ENCODE results near the gene GRID2. TPM values are rescaled to one million over a fixed set of nuclear protein-coding genes. Genes with fewer than 3 reads are reported as not detected.

GRID2 gene
- total RNA-seq, 6 experiments from 2014 or later, result not detected

DNA sequence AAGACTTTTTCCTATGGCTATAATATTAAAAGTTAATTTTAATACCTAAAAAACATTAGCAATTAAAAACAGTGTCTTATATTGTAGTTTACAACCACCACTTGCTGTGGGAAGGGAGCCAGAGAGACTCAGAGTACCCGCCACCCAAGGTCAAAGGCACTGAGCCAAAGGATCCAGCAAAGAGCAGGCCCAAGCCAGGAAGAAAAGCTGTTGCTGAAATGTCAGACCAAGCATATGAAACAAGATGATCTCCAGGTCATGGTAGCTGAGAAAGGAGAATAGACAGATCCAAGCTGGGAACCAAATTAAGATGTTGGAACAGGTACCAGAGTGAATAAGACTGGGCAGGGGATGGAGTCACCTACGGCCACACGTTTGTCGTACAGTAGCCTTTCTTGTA lies 1506.0 kb downstream of the GRID2 start:
- H3K27me3 Mint-ChIP-seq (ENCODE audit: insufficient read depth), result no peaks in the 10 kb centered on the region

DNA sequence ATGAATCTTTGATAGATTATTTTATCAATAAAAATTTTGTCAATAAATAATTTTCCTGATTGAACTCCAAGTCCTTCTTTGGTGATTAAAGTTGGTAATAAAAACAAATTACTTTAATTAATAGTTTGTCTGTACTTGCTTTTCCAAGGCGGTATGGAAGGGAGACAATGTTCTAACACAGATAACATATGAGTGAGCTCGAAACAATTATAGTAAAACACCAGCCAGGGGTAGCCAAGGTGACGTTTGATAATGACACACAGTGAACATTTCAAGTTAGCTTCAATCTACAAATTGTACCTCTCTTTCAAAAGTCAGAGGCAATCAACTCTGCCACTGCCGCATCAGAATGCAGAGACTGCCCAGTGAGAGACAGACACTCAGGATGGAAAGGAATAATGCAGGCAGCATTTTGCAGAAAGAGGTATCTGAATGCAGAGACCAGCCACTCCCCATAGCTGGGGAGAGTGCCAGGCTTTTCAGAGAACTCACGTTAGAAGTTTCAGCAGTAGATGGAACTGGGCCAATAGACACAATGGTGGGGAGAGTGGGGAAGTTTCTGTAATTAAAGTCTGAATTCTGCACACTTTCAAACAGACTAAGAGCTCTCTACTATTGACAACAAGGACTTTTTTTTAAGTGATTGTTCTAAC lies 1506.7 kb downstream of the GRID2 start:
- Mint-ChIP-seq H3K4me1 (ENCODE audit: low read depth) (no peaks in the 10 kb centered on the region), H3K36me3 (ENCODE audit: low read depth) (no peaks in the 10 kb centered on the region), H3K4me3 (no peak overlapping the region), H3K27me3 (ENCODE audit: insufficient read depth) (no peaks in the 10 kb centered on the region), H3K9me3 (no peaks in the 10 kb centered on the region), H3K27ac (no peak overlapping the region)
- DNase-seq, result no peak
- TF ChIP-seq, protein P1, sequence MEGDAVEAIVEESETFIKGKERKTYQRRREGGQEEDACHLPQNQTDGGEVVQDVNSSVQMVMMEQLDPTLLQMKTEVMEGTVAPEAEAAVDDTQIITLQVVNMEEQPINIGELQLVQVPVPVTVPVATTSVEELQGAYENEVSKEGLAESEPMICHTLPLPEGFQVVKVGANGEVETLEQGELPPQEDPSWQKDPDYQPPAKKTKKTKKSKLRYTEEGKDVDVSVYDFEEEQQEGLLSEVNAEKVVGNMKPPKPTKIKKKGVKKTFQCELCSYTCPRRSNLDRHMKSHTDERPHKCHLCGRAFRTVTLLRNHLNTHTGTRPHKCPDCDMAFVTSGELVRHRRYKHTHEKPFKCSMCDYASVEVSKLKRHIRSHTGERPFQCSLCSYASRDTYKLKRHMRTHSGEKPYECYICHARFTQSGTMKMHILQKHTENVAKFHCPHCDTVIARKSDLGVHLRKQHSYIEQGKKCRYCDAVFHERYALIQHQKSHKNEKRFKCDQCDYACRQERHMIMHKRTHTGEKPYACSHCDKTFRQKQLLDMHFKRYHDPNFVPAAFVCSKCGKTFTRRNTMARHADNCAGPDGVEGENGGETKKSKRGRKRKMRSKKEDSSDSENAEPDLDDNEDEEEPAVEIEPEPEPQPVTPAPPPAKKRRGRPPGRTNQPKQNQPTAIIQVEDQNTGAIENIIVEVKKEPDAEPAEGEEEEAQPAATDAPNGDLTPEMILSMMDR (IDR thresholded peaks at IDR 0.05), result no peak

More for the DNA sequence above, 1506.0 kb downstream of the GRID2 start:
- no peaks in the 10 kb centered on the region for H3K9me3 Mint-ChIP-seq
- H3K4me3 Mint-ChIP-seq, result no peak overlapping the region
- no peak for DNase-seq
- H3K36me3 Mint-ChIP-seq (ENCODE audit: low read depth), result no peaks in the 10 kb centered on the region
- H3K27ac Mint-ChIP-seq, result no peak overlapping the region
- TF ChIP-seq, protein P1 (IDR thresholded peaks at IDR 0.05), result no peak
- H3K4me1 Mint-ChIP-seq (ENCODE audit: low read depth), result no peaks in the 10 kb centered on the region

DNA sequence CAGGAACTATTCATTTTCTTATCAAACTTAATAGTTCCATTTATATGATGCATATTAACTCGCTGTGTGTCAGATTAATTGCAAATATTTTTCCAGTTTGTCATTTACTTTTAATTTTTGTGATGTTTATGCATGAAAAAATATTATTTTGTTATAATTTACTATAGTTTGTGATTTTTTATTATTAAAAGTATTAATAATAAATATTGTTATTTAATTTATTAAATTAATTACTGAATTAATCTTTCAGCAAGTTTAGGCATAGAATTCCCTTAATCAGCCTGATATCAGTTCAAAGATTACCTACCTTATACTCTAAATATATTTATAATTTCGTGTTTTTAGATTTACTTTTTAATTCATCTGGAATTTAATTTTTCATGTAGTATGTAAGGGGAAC lies 1509.3 kb downstream of the GRID2 start:
- TF ChIP-seq, protein P1 (IDR thresholded peaks at IDR 0.05), result no peak
- Mint-ChIP-seq H3K27me3 (ENCODE audit: insufficient read depth) (no peaks in the 10 kb centered on the region), H3K9me3 (no peaks in the 10 kb centered on the region), H3K36me3 (ENCODE audit: low read depth) (no peaks in the 10 kb centered on the region), H3K4me1 (ENCODE audit: low read depth) (no peaks in the 10 kb centered on the region), H3K4me3 (no peak overlapping the region), H3K27ac (no peak overlapping the region)
- no peak for DNase-seq

DNA sequence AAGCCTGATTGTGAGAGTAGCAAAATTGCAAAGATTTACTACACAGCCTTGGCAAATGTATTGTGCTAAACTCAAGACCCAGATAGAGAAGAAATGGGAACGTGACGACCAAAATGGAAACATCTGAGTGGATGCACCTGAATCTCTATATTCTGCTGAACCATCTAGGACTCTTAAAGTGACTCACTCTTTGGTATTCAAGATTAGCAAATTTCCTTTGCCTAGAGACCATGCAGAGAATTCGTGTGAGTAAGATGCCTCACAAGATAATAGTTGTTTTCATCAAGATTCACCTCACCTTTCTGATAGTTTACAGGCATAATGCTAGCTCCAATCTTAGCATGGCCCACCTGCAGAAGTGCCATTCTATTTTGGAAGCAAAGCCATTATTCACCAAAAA lies 1510.4 kb downstream of the GRID2 start:
- Mint-ChIP-seq H3K9me3 (no peaks in the 10 kb centered on the region), H3K4me3 (no peak overlapping the region), H3K27ac (no peak overlapping the region), H3K36me3 (ENCODE audit: low read depth) (no peaks in the 10 kb centered on the region), H3K27me3 (ENCODE audit: insufficient read depth) (no peaks in the 10 kb centered on the region), H3K4me1 (ENCODE audit: low read depth) (no peaks in the 10 kb centered on the region)
- no peak for DNase-seq
- TF ChIP-seq, protein P1 (IDR thresholded peaks at IDR 0.05), result no peak

DNA sequence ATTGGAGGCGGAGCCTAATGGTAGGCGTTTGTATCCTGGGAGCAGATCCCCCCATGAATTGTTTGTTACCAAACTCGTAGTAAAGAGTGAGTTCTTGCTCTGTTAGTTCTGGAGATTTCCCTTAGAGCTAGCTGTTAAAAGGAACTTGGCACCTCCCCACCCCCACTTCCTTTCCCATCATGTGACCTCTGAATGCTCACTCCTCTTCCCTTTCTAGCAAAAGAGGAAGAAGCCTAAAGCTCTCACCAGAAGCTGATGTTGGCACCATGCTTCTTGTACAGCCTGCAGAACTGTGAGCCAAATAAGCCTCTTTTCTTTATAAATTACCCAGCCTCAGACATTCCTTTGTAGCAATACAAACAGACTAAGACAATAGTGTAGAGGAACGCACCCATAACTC lies 1511.0 kb downstream of the GRID2 start:
- Mint-ChIP-seq H3K4me1 (ENCODE audit: low read depth) (no peaks in the 10 kb centered on the region), H3K27ac (no peak overlapping the region), H3K4me3 (no peak overlapping the region), H3K27me3 (ENCODE audit: insufficient read depth) (no peaks in the 10 kb centered on the region), H3K36me3 (ENCODE audit: low read depth) (no peaks in the 10 kb centered on the region), H3K9me3 (no peaks in the 10 kb centered on the region)
- no peak for DNase-seq
- TF ChIP-seq, protein P1 (IDR thresholded peaks at IDR 0.05), result no peak
